Glutamatergic neuron (in vitro differentiated cells): ENCODE measurements around the gene S100A9. TPM values are rescaled to one million over a fixed set of nuclear protein-coding genes. Genes with fewer than 3 reads are reported as not detected.

Source experiments
- DNase-seq: peaks from one replicate; pipeline ENCODE4 v3.0.0; 2022
- H3K27ac Mint-ChIP-seq: one replicate; pipeline ENCODE4 v1.8.0; 2020; ENCODE audit warnings: mild to moderate bottlenecking, mixed read lengths, inconsistent platforms; ENCODE audit not compliant: unreplicated experiment
- H3K27me3 Mint-ChIP-seq: one replicate; pipeline ENCODE4 v1.8.0; 2020; ENCODE audit warnings: mild to moderate bottlenecking, moderate library complexity, mixed read lengths, inconsistent platforms; ENCODE audit not compliant: unreplicated experiment
- H3K36me3 Mint-ChIP-seq: one replicate; pipeline ENCODE4 v1.8.0; 2020; ENCODE audit warnings: mild to moderate bottlenecking, mixed read lengths, inconsistent platforms; ENCODE audit not compliant: unreplicated experiment
- H3K4me1 Mint-ChIP-seq: one replicate; pipeline ENCODE4 v1.8.0; 2020; ENCODE audit warnings: mild to moderate bottlenecking, low read depth, mixed read lengths, inconsistent platforms; ENCODE audit not compliant: unreplicated experiment
- H3K4me3 Mint-ChIP-seq: one replicate; pipeline ENCODE4 v1.8.0; 2020; ENCODE audit warnings: mild to moderate bottlenecking, mixed read lengths, inconsistent platforms; ENCODE audit not compliant: unreplicated experiment
- H3K9me3 Mint-ChIP-seq: one replicate; pipeline ENCODE4 v1.8.0; 2020; ENCODE audit warnings: mild to moderate bottlenecking, moderate library complexity, mixed read lengths, inconsistent platforms; ENCODE audit not compliant: unreplicated experiment
- CTCF ChIP-seq: fragments of 200-600 bp; sonication (generic); IDR thresholded peaks from one replicate; pipeline ENCODE4 v1.5.0; 2021; ENCODE audit not compliant: partially characterized antibody, unreplicated experiment
- total RNA-seq: library from RNA; stranded (reverse); fragmentation: NEBNext Ultra II Directional; extraction: Animal tissue kit (Norgen Biotek cat#: 25700); gene quantifications from one replicate; pipeline ENCODE4 v1.2.1, GENCODE V29; 2021; ENCODE audit not compliant: unreplicated experiment

S100A9 gene
- total RNA-seq, 1 donor from 2014 or later: not detected

- TF ChIP-seq CTCF: no peak
- Mint-ChIP-seq H3K9me3 (peaks cover 10% of the 10 kb centered on the region), H3K4me1 (peaks cover 26% of the 10 kb centered on the region), H3K36me3 (no peaks in the 10 kb centered on the region), H3K27ac (no peak overlapping the region), H3K27me3 (peaks cover 13% of the 10 kb centered on the region), H3K4me3 (no peak overlapping the region)
- no peak for DNase-seq
These were observed 1.6 kb downstream of the S100A9 start for GRCh38 chr1:153359241-153359640.

GRCh38 chr1:153360190-153360589, 2.5 kb downstream of the S100A9 start:
- H3K4me3 Mint-ChIP-seq: no peak overlapping the region
- DNase-seq: no peak
- no peak for TF ChIP-seq CTCF
- peaks cover 17% of the 10 kb centered on the region for H3K27me3 Mint-ChIP-seq
- no peaks in the 10 kb centered on the region for H3K36me3 Mint-ChIP-seq
- H3K9me3 Mint-ChIP-seq: peaks cover 12% of the 10 kb centered on the region
- H3K4me1 Mint-ChIP-seq: peaks cover 29% of the 10 kb centered on the region
- H3K27ac Mint-ChIP-seq: no peak overlapping the region

GRCh38 chr1:153360592-153361479, 3.2 kb downstream of the S100A9 start:
- Mint-ChIP-seq H3K27ac (no peak overlapping the region), H3K4me1 (peaks cover 32% of the 10 kb centered on the region), H3K36me3 (no peaks in the 10 kb centered on the region), H3K27me3 (peaks cover 17% of the 10 kb centered on the region), H3K4me3 (no peak overlapping the region), H3K9me3 (peaks cover 12% of the 10 kb centered on the region)
- no peak for DNase-seq
- TF ChIP-seq CTCF: no peak

- Mint-ChIP-seq H3K4me1 (peaks cover 32% of the 10 kb centered on the region), H3K36me3 (peaks cover 4% of the 10 kb centered on the region), H3K27ac (peak overlapping the region; percentile 87), H3K9me3 (peaks cover 12% of the 10 kb centered on the region), H3K27me3 (peaks cover 17% of the 10 kb centered on the region), H3K4me3 (peak overlapping the region; percentile 42)
- DNase-seq: no peak
- no peak for TF ChIP-seq CTCF
These were observed 3.9 kb downstream of the S100A9 start for GRCh38 chr1:153361480-153362109.

- H3K4me1 Mint-ChIP-seq: peaks cover 32% of the 10 kb centered on the region
- H3K27ac Mint-ChIP-seq: peak overlapping the region; percentile 87
- peak; percentile 49 for DNase-seq
- H3K36me3 Mint-ChIP-seq: peaks cover 4% of the 10 kb centered on the region
- no peak for TF ChIP-seq CTCF
- peaks cover 12% of the 10 kb centered on the region for H3K9me3 Mint-ChIP-seq
- peak overlapping the region; percentile 64 for H3K4me3 Mint-ChIP-seq
- peaks cover 17% of the 10 kb centered on the region for H3K27me3 Mint-ChIP-seq
These were observed 4.6 kb downstream of the S100A9 start for GRCh38 chr1:153362187-153362775.
